Activated T-cell treated with anti-CD3 and anti-CD28 coated beads, Interleukin-2, amount 50 U/mL, for 1 hour (primary cell): ENCODE results near the gene NPFFR1.
A peak's percentile ranks its signal among the peaks of the same experiment; 100 is the strongest.
"Not testable (repeated sequence)": the region's sequence is repeated elsewhere in the genome, so short reads cannot be mapped to it uniquely, and the experiment has no call there.

Experiments used
- DNase-seq: peaks from one replicate; pipeline ENCODE4 v3.0.0-alpha.2; 2020

The NPFFR1 gene

DNA sequence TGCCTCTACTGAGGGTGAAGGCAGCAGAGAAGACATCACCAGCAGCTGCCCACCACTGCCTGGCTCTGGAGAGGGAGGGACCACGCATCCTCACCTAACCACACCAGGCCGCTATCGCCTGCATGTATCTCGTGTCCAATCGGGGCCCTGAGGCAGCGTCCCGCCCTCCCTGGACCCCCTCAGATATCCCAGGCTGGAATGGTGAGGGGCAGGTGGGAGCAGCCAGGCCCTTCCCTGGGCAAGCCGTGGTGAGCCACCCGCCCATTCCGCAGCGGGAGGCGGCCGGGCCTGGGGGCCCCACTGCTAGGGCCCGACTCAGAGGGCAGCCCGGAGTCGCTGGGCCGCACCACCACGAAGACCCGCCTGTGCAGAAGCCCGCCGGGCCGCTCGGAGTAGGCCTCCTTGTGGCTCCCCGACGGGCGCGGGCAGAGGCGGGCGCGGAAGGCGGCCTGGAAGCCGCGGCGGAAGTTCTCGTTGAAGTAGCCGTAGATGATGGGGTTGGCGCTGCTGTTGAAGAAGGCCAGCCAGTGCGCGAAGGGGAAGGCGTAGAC lies 29.0 kb downstream of the NPFFR1 start:
- DNase-seq: no peak

GRCh38 chr10:70253878-70254765 lies 29.7 kb downstream of the NPFFR1 start:
- no peak for DNase-seq

DNA sequence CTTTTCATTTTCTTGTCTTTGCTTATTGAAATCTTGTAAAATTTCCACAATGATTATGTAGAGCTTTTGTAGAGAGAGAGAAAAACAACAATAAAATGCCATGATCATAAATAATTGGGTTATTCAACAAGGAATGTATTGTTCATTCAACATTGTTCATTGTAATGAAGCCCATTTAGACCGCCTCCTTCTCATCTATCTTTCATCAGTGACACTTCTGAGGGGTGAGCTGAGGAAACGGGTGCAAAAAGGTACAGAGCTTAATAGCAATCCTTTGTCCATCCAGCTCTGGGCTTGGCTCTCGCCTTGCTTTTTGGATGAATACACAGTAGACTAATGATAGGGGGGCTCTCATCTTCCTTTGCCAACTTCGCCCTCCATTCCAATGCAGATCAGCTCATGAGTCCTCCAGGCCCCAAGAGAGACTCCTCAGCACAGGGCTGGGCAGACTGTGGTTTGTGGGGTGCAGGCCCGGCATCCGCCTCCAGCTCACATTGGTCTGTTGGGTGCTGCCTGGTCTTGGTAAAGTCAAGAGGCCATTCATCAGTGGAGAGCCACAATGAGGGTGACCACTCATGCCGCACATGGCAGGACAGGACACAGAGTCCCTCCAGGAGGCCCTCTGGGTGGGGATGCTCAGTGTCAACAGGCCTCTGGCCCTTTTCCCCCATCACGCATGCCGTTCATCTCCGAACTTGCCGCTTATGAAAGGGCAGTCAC lies 32.7 kb downstream of the NPFFR1 start:
- no peak for DNase-seq

DNA sequence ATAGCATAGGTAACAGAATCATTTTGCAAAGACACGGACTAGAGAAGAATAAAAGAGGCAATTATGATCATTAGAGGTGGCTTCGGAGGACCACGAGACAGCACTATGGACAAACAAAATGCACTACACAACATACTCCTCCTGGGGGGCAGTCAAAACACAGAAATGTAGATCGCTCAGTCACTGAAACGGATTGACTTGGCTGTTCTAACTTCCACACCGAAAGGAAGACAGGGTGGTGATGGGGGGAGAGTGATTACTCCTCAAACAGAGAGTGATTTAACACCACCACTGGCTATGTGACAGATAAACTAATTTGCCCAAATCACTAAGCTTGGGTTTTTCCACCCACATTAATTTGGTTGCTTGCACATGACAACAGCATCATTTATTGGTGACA lies 36.4 kb downstream of the NPFFR1 start:
- no peak for DNase-seq

DNA sequence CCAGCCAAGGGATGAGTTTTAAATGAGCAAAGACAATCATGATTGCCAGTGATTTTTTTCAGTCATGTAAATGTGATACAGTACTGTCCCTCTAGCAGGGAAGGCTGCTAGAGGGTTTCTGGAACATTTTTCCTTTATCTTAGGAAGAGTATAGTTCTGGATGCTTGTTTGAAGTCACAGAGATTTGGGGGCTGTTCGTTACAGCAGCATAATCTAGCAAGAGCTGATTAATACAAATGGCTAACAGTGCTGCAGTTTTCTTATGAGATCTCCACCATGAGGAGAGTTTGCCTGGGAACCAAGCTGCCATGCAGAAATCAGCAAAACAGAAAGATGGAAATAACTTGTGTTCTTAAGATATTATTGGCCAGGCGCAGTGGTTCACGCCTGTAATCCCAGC lies 42.7 kb downstream of the NPFFR1 start:
- no peak for DNase-seq

DNA sequence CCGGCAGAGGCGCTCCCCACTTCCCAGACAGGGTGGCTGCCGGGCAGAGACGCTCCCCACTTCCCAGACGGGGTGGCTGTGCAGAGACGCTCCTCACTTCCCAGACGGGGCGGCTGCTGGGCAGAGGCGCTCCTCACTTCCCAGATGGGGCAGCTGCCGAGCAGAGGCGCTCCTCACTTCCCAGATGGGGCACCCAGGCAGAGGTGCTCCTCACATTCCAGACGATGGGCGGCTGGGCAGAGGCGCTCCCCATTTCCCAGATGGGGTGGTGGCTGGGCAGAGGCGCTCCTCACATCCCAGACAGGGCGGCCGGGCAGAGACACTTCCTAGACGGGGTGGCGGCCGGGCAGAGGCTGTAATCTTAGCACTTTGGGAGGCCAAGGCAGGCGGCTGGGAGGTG lies 43.8 kb downstream of the NPFFR1 start:
- DNase-seq: not testable (repeated sequence)

- DNase-seq: not testable (repeated sequence)
These were observed 44.5 kb downstream of the NPFFR1 start for GRCh38 chr10:70239077-70239976.

GRCh38 chr10:70237958-70238536 lies 45.8 kb downstream of the NPFFR1 start:
- DNase-seq: not testable (repeated sequence)

GRCh38 chr10:70234668-70235447 lies 48.9 kb downstream of the NPFFR1 start:
- DNase-seq: no peak

- DNase-seq: no peak
These were observed 49.9 kb downstream of the NPFFR1 start for GRCh38 chr10:70233939-70234300.

GRCh38 chr10:70233109-70233938 lies 50.5 kb downstream of the NPFFR1 start, which contains the start of gene PPA1:
Gene PPA1, minus strand, starts transcription at chr10:70233429. Its CDS starts 102 bp downstream, at chr10:70233327.
- DNase-seq: peak; percentile 100

DNA sequence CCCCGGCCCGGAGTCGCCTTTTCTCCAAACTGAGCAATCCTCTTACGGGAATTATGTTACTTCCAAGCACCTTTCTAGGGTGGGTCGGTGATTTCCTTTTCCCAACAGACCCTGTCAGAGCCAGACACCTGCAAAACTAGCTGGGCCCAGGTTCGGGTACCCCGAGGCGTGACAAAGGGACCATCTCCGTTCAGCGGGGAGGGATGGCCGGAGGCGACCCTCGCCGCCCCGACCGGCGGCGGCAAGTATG lies 51.0 kb downstream of the NPFFR1 start:
- no peak for DNase-seq

GRCh38 chr10:70232155-70232858 lies 51.5 kb downstream of the NPFFR1 start:
- DNase-seq: peak; percentile 39

- no peak for DNase-seq
These were observed 55.3 kb downstream of the NPFFR1 start for GRCh38 chr10:70228491-70228890.

DNA sequence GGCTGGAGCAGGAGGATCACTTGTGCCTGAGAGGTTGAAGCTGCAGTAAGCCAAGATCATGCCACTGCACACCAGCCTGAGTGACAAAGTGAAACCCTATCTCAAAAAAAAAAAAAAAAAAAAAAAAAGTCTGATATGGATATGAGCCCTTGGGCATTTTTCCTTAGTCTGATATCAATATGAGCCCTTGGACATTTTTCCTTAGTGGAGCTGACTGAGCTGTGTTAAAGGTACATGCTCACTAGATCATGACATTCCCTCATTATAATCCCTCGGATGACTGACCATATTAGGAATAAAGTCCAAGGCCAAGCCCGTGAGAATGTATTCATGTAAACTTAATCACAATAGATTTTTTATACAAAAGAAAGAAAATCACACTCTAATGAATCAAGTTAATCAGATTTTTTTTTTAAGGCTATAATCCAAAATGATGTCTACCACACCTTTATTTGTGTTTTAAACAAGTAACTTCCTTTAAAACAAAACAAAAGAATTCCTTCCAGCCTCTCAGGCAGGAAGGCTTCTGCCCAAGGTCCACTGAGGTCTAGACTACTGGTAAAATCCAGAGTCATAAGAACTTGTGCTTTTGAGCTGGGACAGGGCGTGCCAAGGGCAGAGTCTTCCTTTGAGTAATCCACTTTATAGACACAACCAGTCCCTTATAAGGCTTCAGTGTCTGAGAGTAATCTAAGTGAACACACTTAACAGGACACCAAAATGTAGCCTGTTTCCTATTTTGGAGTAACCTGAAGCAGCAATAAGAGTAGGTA lies 56.1 kb downstream of the NPFFR1 start:
- no peak for DNase-seq

DNA sequence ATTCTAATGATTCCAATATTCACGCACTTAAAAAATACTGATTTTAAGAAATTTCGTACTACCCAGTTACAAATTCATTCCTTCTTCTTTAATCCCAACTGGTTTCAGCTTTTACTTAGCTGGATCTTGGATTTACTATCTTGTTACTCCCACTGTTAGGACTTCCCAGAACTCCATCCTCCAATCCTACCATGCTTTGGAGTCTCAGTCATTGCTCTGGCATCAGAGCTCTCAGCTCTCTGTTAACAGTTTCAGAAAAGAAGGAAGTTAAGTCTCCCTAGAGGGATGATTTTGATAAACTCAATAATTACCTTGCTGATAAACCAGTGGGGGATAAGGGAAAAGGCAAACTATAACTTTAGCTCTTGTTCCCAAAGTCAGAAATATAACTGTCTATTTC lies 60.1 kb downstream of the NPFFR1 start:
- no peak for DNase-seq

DNA sequence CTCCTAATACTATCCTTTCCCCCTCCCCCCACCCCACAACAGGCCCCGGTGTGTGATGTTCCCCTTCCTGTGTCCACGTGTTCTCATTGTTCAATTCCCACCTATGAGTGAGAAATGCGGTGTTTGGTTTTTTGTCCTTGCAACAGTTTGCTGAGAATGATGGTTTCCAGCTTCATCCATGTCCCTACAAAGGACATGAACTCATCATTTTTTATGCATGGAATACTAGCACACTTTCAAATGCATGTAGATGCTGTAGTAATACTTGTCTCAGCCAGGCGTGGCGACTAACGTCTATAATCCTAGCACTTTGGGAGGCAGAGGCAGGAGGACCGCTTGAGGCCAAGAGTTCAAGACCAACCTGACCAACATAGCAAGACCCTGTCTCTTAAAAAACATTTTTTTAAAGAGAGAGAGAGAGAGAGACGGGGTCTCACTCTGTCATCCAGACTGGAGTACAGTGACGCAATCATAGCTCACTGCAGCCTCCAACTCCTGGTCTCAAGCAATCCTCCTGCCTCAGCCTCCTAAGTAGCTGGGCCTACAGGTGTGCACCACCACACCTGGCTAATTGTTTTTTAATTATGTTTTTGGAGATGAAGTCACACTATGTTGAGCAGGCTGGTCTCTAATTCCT lies 60.9 kb downstream of the NPFFR1 start:
- not testable (repeated sequence) for DNase-seq

DNA sequence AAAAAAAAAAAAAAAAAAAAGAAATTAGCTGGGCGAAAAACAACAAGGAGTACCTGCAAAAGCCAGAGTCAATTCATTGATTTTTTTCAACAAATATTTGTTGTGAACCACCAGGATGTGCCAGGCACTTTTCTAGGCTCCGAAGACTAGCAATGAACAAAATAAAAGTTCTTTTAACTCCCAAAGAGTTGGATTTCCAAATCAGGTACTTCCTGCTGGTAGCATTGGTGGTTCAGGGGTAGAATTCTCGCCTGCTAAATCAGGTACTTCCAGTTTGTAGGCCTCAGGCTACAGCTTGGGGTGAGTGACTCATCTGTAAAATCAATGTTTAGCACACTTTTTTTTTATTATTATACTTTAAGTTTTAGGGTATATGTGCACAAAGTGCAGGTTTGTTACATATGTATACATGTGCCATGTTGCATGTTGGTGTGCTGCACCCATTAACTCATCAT lies 61.4 kb downstream of the NPFFR1 start:
- DNase-seq: no peak

- DNase-seq: no peak
These were observed 62.8 kb downstream of the NPFFR1 start for GRCh38 chr10:70221030-70221429.
